Skeletal muscle tissue (tissue), 4 donors: ENCODE data around the gene SORCS1. TPM values are rescaled to one million over a fixed set of nuclear protein-coding genes. Genes with fewer than 3 reads are reported as not detected.

Source experiments
- H3K27ac ChIP-seq: one replicate; pipeline ENCODE4 v1.7.0; 2013; ENCODE audit warnings: mild to moderate bottlenecking, low read depth, low read length, inconsistent platforms
- H3K27me3 ChIP-seq, 3 donors: one replicate each; pipeline ENCODE4 v1.7.0; 2013; ENCODE audit warnings: low read length in 3 of 3; ENCODE audit not compliant: control insufficient read depth in 3 of 3, insufficient read depth in 3 of 3
- H3K36me3 ChIP-seq, 3 donors: one replicate each; pipeline ENCODE4 v1.7.0; 2013; ENCODE audit warnings: low read length in 3 of 3; ENCODE audit not compliant: control insufficient read depth in 3 of 3, insufficient read depth in 3 of 3
- H3K4me1 ChIP-seq, 3 donors: one replicate each; pipeline ENCODE4 v1.7.0; 2013; ENCODE audit warnings: low read length in 3 of 3, mild to moderate bottlenecking in 3 of 3; ENCODE audit not compliant: control insufficient read depth in 3 of 3, insufficient read depth in 3 of 3
- H3K4me3 ChIP-seq, 3 donors: one replicate each; pipeline ENCODE4 v1.7.0; 2013; ENCODE audit warnings: low read length in 3 of 3
- H3K9ac ChIP-seq, 3 donors: one replicate each; pipeline ENCODE4 v1.7.0; 2013; ENCODE audit warnings: low read length in 3 of 3, mild to moderate bottlenecking in 3 of 3, moderate library complexity in 2 of 3, low read depth in 1 of 3
- H3K9me3 ChIP-seq, 3 donors: one replicate each; pipeline ENCODE4 v1.7.0; 2013; ENCODE audit warnings: low read length in 3 of 3; ENCODE audit not compliant: control insufficient read depth in 3 of 3
- total RNA-seq: library from RNA; depleted of rRNA; stranded (reverse); fragments of >200 nt; gene quantifications from one replicate; pipeline ENCODE4 v1.2.3, GENCODE V29; 2014
- donor health status: Osteomylitis.

The SORCS1 gene
- total RNA-seq, 1 donor from 2014 or later: 4.2 TPM

DNA sequence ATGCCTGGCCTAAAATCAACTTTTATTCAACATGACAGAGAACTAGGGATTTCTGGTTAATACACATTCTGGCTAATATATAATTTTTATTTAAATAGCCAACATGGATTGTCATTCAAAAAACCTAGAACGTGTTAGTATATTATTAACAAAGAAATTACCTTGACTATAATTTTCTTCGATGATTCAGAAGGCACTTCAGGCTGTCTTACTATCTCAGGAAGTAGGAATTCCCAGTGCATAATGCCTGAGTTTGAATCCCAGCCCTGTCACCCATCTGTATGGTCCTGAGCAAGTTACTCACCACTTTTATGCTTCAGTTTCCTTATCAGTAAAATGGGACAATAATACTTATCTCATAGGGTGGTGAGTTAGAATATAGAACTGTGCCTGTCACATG, 106.2 kb downstream of the SORCS1 start:
- Histone ChIP-seq H3K9me3 (no peaks in the 10 kb centered on the region), H3K27ac (no peak overlapping the region), H3K4me3 (no peak overlapping the region)

DNA sequence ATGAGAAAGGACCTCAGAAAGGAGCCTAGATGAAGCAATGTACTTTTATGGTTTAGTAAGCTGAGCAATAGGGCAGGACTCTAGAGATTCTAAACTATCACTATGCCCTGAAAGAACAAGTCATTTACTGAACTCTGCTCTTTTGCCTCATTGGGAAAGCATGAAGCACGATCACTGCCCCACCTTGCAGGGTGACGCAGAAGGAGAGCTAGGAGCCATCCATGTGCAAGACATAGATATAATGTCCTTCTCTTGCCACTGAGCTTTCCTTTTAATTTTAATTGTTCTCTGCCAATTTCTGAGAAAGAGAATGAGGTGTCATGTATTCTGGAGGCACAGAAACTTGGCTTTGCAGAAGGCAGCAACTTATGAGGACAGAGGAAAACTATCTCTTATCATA, 108.3 kb downstream of the SORCS1 start:
- no peak overlapping the region for H3K27ac ChIP-seq
- H3K9me3 ChIP-seq: no peaks in the 10 kb centered on the region

More for the DNA sequence above, 106.2 kb downstream of the SORCS1 start:
- H3K27me3 ChIP-seq: no peaks in the 10 kb centered on the region
- no peak overlapping the region for H3K9ac ChIP-seq
- no peaks in the 10 kb centered on the region for H3K4me1 ChIP-seq
- no peaks in the 10 kb centered on the region for H3K36me3 ChIP-seq

DNA sequence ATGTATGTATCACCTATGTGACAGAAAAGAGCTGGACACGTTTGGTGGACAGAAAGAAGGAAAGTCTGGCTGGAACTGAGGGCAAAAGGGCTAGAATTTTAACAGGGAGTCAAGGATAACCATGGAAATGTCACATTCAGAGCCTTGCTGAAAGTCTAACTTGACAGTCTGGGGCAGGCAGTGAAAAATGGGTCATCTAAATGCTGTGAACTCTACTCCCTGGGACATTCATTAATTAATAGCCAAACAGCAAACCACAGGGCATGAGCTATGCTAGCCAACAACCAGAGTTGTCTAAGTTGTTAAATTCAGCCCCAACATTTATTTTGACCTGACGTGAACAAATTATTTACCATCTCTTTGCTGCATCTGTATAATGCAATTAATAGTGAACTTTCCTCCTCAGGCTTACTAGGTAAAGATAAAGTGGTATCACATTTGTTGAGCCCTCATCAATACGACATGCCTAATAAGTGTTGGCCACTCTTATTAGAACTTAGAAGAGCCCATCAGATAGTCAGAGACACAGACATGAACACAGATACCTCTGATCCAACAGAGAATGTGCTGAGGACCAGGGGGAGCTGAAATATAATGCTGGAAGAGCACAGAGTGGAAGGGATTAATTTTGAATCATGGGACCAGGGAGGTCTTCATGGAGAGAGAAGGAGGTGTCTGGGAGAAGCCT, 109.9 kb downstream of the SORCS1 start:
- H3K4me3 ChIP-seq: no peak overlapping the region

More for the DNA sequence above, 108.3 kb downstream of the SORCS1 start:
- Histone ChIP-seq H3K4me3 (no peak overlapping the region), H3K9ac (no peak overlapping the region), H3K36me3 (no peaks in the 10 kb centered on the region), H3K4me1 (no peaks in the 10 kb centered on the region), H3K27me3 (no peaks in the 10 kb centered on the region)

DNA sequence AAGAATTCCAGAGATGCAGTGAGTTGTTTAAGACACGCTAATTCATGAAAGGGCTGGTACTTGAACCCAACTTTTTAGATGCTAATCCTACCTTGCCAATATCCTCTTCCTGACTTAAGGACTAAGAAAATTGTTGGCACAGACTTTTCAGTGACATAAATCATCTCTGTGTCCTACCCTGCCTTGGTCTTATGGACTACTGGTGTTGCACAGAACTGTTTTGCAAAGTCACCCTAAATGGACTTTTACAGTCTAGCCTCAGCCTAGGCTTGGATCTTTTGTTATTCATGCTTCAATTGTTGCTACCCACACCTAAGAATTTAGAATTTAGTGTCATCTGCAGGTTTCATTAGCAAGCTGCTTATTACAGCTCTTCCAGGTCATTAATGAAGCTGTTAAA, 112.7 kb downstream of the SORCS1 start:
- Histone ChIP-seq H3K9ac (no peak overlapping the region), H3K36me3 (no peaks in the 10 kb centered on the region), H3K4me3 (no peak overlapping the region), H3K27me3 (no peaks in the 10 kb centered on the region), H3K27ac (no peak overlapping the region), H3K4me1 (no peaks in the 10 kb centered on the region), H3K9me3 (no peaks in the 10 kb centered on the region)

More for the DNA sequence above, 109.9 kb downstream of the SORCS1 start:
- Histone ChIP-seq H3K9ac (no peak overlapping the region), H3K4me1 (no peaks in the 10 kb centered on the region), H3K36me3 (no peaks in the 10 kb centered on the region), H3K9me3 (no peaks in the 10 kb centered on the region), H3K27ac (no peak overlapping the region), H3K27me3 (no peaks in the 10 kb centered on the region)

DNA sequence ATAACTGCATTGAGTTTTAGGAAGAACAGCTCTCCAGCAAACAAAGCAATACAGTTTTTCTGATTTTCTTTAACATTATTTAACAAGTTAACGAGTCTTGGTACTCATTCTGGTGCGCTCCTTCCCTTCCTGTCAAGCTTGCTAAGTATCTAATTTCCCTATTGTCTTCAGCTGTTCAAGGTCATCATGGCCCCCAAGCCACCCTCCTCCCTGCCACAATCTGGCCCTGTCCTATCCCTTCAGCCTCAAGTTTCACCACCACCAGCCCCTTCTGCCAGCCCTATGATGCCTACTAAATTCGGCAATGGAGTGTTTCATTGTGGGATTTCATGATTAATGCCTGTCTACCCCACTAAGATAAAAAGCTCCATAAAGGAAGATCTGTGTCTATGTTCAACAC, 121.0 kb downstream of the SORCS1 start:
- Histone ChIP-seq H3K27me3 (no peaks in the 10 kb centered on the region), H3K36me3 (no peaks in the 10 kb centered on the region), H3K9me3 (no peaks in the 10 kb centered on the region), H3K9ac (no peak overlapping the region), H3K4me3 (no peak overlapping the region), H3K4me1 (no peaks in the 10 kb centered on the region), H3K27ac (no peak overlapping the region)

DNA sequence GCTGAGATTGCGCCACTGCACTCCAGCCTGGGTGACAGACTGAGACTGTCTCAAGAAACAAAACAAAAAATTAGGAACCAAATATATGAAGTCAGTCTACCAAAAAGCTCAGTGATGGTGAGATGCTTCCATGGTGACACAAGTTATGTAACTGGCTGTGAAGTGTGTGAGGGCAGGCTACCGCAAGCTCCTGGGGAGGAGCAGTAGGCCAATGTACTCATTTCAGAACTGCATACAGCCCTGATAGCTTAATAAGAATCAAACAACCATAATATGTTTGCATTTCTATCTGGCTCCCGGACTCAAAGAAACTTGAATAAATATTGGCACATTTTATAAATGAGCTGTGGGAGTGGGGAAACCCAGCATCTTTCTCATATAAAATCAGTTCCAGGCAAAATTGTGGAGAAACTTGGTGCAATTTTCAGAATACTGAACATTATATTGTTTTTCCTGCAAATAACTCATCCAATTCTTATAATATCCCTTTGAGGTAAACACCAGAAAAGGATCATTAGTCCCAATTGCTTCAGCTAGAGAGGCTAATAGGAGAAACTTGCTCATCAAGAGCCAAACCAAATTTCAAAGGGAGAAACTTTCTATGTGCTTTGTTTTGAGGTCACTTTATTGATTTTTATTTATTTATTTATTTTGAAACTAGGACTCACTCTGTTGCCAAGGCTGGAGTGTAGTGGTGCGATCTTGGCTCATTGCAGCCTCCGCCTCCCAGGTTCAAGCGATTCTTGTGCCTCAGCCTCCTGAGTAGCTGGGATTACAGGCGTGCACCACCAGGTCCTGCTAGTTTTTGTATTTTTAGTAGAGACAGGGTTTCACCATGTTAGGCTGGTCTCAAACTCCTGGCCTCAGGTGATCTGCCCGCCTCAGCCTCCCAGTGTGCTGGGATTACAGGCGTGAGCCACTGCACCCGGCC, 127.0 kb downstream of the SORCS1 start:
- Histone ChIP-seq H3K4me3 (no peak overlapping the region), H3K27ac (no peak overlapping the region), H3K4me1 (peaks cover 0 to 4% (median 2%) of the 10 kb centered on the region in 3 donors), H3K27me3 (no peaks in the 10 kb centered on the region), H3K9ac (no peak overlapping the region), H3K9me3 (no peaks in the 10 kb centered on the region), H3K36me3 (no peaks in the 10 kb centered on the region)

DNA sequence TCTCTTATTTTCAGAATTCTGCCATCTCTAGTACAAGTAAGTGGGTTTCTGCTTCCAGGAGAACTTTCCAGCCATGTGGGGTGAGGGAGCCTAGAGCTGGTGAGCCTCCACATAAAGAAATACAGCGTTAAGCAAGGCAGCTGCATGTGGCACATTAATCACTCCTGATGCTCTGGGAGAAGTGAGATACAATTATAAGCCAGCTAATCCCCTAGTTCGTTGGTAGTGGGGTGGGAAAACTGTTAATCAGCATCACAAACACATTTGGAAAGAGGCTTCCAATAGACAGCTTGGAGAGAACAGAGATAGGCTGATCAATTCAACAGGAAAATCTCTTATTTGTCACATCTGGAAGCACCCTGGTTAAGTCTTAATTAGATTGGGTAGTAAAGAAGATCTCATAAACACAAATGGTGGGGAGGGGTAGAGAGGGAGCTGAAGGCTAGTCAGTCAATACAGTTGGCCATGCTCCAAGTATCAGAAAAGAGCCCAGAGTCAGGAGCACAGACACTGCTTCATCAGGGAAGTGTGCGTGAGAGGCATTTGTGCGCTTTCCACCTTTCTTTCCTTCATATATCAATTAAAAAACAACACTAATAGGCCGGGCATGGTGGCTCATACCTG, 130.6 kb downstream of the SORCS1 start:
- Histone ChIP-seq H3K9ac (no peak overlapping the region), H3K27ac (no peak overlapping the region), H3K36me3 (no peaks in the 10 kb centered on the region), H3K4me3 (no peak overlapping the region), H3K27me3 (no peaks in the 10 kb centered on the region), H3K4me1 (peaks cover 0 to 5% (median 2%) of the 10 kb centered on the region in 3 donors), H3K9me3 (no peaks in the 10 kb centered on the region)

DNA sequence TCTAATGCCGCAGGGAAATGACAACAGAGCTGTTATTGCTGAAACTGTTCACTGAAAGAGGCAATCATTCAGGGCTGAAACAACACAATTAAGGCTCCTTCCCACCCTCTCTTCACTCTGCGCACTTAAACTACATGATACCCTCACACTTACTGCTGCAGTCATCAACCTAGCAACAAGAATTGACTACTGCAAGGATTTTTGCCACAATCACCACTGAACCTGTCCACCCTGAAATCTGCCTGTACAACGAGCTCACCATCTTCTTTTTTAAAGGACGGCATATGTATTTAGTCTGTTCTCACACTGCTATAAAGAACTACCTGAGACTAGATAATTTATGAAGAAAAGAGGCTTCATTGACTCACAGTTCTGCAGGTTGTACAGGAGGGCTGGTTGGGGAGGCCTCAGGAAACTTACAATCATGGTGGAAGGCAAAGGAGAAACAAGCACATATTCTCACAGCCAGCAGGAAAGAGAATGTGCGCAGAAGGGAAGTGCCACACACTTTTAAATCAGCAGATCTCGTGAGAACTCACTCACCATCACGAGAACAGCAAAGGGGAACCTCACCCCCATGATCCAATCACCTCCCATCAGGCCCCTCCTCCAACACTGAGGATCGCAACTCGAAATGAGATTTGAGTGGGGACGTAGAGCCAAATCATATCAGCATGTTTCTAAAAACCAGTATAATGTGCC, 131.7 kb downstream of the SORCS1 start:
- H3K27ac ChIP-seq: no peak overlapping the region
- H3K4me1 ChIP-seq: peaks cover 0 to 5% (median 2%) of the 10 kb centered on the region in 3 donors
- no peak overlapping the region for H3K9ac ChIP-seq
- H3K4me3 ChIP-seq: peak overlapping the region in 2 of 3 donors; percentile 0 to 44
- H3K27me3 ChIP-seq: no peaks in the 10 kb centered on the region
- H3K36me3 ChIP-seq: no peaks in the 10 kb centered on the region
- H3K9me3 ChIP-seq: no peaks in the 10 kb centered on the region

DNA sequence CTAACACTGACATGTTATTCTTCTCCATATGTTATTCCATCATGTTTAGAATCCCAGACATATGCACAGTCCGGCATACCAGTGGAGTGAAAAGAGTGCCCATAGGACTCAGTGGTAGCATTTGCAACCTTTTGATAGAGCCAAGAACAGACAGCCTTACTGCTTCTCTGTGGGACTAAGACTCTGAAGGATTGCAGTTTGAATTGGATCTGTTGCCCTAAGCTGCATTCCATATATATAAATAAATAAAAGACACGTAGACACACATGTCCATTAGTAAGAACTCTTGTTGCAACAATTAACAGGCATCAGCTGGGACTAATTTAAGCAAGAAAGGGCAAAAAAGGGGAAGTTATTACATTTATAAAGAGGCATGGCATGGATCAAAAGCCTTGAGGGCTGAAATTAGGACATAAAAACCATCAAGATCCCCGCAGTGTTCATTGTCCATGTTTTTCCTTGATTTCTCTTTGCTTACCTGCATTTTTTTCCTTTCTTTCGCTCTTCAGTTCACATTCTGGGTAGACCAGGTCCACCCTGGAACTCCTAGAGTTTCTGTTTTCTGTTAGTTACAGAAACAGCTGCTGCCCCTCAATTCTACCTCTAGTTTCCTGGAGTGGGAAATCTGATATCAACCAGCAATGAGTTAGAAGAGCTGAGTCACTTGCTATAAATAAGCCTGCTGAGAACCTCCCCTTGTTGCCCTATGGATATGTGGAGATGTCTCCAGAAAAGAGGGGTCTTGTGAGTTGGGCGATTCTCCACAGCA, 132.4 kb downstream of the SORCS1 start:
- H3K9me3 ChIP-seq: no peaks in the 10 kb centered on the region
- no peaks in the 10 kb centered on the region for H3K36me3 ChIP-seq
- H3K4me3 ChIP-seq: peak overlapping the region; percentile 0 to 44 (median 16)
- no peaks in the 10 kb centered on the region for H3K27me3 ChIP-seq
- H3K4me1 ChIP-seq: peaks cover 0 to 5% (median 2%) of the 10 kb centered on the region in 3 donors
- H3K27ac ChIP-seq: peak overlapping the region; percentile 46
- no peak overlapping the region for H3K9ac ChIP-seq
